ENCODE results near the gene ICAM5. TPM values are rescaled to one million over a fixed set of nuclear protein-coding genes. Genes with fewer than 3 reads are reported as not detected.
A peak's percentile ranks its signal among the peaks of the same experiment; 100 is the strongest.

The ICAM5 gene
- total and polyA plus RNA-seq, 5 donors: 0.86 to 1.6 (median 1.0) TPM

GRCh38 chr19:10315335-10316214 is 25.8 kb downstream of the ICAM5 start, which contains the start of gene FDX2:
Gene FDX2 (minus strand): TSS chr19:10316015. CDS start chr19:10315996, 19 bp downstream.
- Histone ChIP-seq H3K4me3 (ENCODE audit: low read length) (peak within 1 kb of the TSS; percentile 90), H3K4me1 (ENCODE audit: control insufficient read depth, insufficient read depth, low read length) (no peaks in the 10 kb centered on the region), H3K27ac (ENCODE audit: low read length) (peak within 1 kb of the TSS; percentile 6), H3K9me3 (ENCODE audit: control insufficient read depth, low read length) (no peaks in the 10 kb centered on the region), H3K27me3 (ENCODE audit: control insufficient read depth, insufficient read depth) (no peaks in the 10 kb centered on the region)
- DNase-seq (peak; percentile 89 to 97 (median 96)), ATAC-seq (peak; percentile 88 to 92)
- intact Hi-C loops (cut with DNase I): no loop called here
- whole genome bisulfite sequencing: 1% methylated on average over 55 of the region's 55 CpGs

GRCh38 chr19:10316229-10317044 is 26.7 kb downstream of the ICAM5 start:
- DNase-seq (no peak), ATAC-seq (peak in 1 of 2 donors; percentile 27)
- no peak overlapping the region for H3K27ac ChIP-seq (ENCODE audit: low read length)
- H3K4me1 ChIP-seq (ENCODE audit: control insufficient read depth, insufficient read depth, low read length): no peaks in the 10 kb centered on the region
- H3K9me3 ChIP-seq (ENCODE audit: control insufficient read depth, low read length): no peaks in the 10 kb centered on the region
- H3K27me3 ChIP-seq (ENCODE audit: control insufficient read depth, insufficient read depth): no peaks in the 10 kb centered on the region
- H3K4me3 ChIP-seq (ENCODE audit: low read length): no peak overlapping the region
- WGBS: 62% methylated on average over 19 of the region's 19 CpGs
- intact Hi-C loops (cut with DNase I): no loop called here

- ATAC-seq (no peak), DNase-seq (no peak)
- intact Hi-C loops (cut with DNase I): no loop called here
- H3K4me1 ChIP-seq (ENCODE audit: control insufficient read depth, insufficient read depth, low read length): no peaks in the 10 kb centered on the region
- H3K9me3 ChIP-seq (ENCODE audit: control insufficient read depth, low read length): no peaks in the 10 kb centered on the region
- H3K27ac ChIP-seq (ENCODE audit: low read length): no peak overlapping the region
- H3K27me3 ChIP-seq (ENCODE audit: control insufficient read depth, insufficient read depth): no peaks in the 10 kb centered on the region
- no peak overlapping the region for H3K4me3 ChIP-seq (ENCODE audit: low read length)
- 82% methylated on average over 29 of the region's 29 CpGs for WGBS
Observed at GRCh38 chr19:10317045-10317856, 27.5 kb downstream of the ICAM5 start.

- ATAC-seq: no peak
- H3K27me3 ChIP-seq (ENCODE audit: control insufficient read depth, insufficient read depth): no peaks in the 10 kb centered on the region
- no peaks in the 10 kb centered on the region for H3K9me3 ChIP-seq (ENCODE audit: control insufficient read depth, low read length)
- no peak for DNase-seq
- no peaks in the 10 kb centered on the region for H3K4me1 ChIP-seq (ENCODE audit: control insufficient read depth, insufficient read depth, low read length)
- WGBS: 92% methylated on average over 15 of the region's 15 CpGs
- H3K27ac ChIP-seq (ENCODE audit: low read length): no peak overlapping the region
- no peak overlapping the region for H3K4me3 ChIP-seq (ENCODE audit: low read length)
- intact Hi-C loops (cut with DNase I): no loop called here
Observed at GRCh38 chr19:10317857-10318462, 28.2 kb downstream of the ICAM5 start.

- Histone ChIP-seq H3K9me3 (ENCODE audit: control insufficient read depth, low read length) (no peaks in the 10 kb centered on the region), H3K4me1 (ENCODE audit: control insufficient read depth, insufficient read depth, low read length) (no peaks in the 10 kb centered on the region), H3K4me3 (ENCODE audit: low read length) (no peak overlapping the region), H3K27me3 (ENCODE audit: control insufficient read depth, insufficient read depth) (no peaks in the 10 kb centered on the region), H3K27ac (ENCODE audit: low read length) (no peak overlapping the region)
- WGBS: 89% methylated on average over 13 of the region's 13 CpGs
- ATAC-seq (no peak), DNase-seq (no peak)
- intact Hi-C loops (cut with DNase I): no loop called here
Observed at GRCh38 chr19:10318807-10319682, 29.3 kb downstream of the ICAM5 start.

- WGBS: 94% methylated on average over 32 of the region's 32 CpGs
- no peak for ATAC-seq
- intact Hi-C loops (cut with DNase I): loop anchor here in 1 of 4 donors (10.0 kb wide), 1 partner anchor 46 kb away; the partner anchor contains the start of gene ICAM1
- Histone ChIP-seq H3K4me1 (ENCODE audit: control insufficient read depth, insufficient read depth, low read length) (no peaks in the 10 kb centered on the region), H3K4me3 (ENCODE audit: low read length) (no peak overlapping the region), H3K27me3 (ENCODE audit: control insufficient read depth, insufficient read depth) (no peaks in the 10 kb centered on the region), H3K27ac (ENCODE audit: low read length) (no peak overlapping the region), H3K9me3 (ENCODE audit: control insufficient read depth, low read length) (no peaks in the 10 kb centered on the region)
- DNase-seq: no peak
Observed at GRCh38 chr19:10320602-10321416, 31.1 kb downstream of the ICAM5 start.

- Histone ChIP-seq H3K9me3 (ENCODE audit: control insufficient read depth, low read length) (no peaks in the 10 kb centered on the region), H3K27me3 (ENCODE audit: control insufficient read depth, insufficient read depth) (no peaks in the 10 kb centered on the region), H3K27ac (ENCODE audit: low read length) (no peak overlapping the region), H3K4me3 (ENCODE audit: low read length) (no peak overlapping the region), H3K4me1 (ENCODE audit: control insufficient read depth, insufficient read depth, low read length) (no peaks in the 10 kb centered on the region)
- intact Hi-C loops (cut with DNase I): loop anchor here in 1 of 4 donors (10.0 kb wide), 1 partner anchor 47 kb away; the partner anchor contains the start of gene ICAM1
- ATAC-seq: no peak
- no peak for DNase-seq
- 85% methylated on average over 11 of the region's 11 CpGs for WGBS
Observed at GRCh38 chr19:10321417-10321797, 31.7 kb downstream of the ICAM5 start.

GRCh38 chr19:10321874-10322835 is 32.4 kb downstream of the ICAM5 start:
- DNase-seq (no peak), ATAC-seq (no peak)
- intact Hi-C loops (cut with DNase I): loop anchor here in 1 of 4 donors (10.0 kb wide), 1 partner anchor 47 kb away; the partner anchor contains the start of gene ICAM1
- Histone ChIP-seq H3K27me3 (ENCODE audit: control insufficient read depth, insufficient read depth) (no peaks in the 10 kb centered on the region), H3K27ac (ENCODE audit: low read length) (no peak overlapping the region), H3K4me1 (ENCODE audit: control insufficient read depth, insufficient read depth, low read length) (no peaks in the 10 kb centered on the region), H3K9me3 (ENCODE audit: control insufficient read depth, low read length) (no peaks in the 10 kb centered on the region), H3K4me3 (ENCODE audit: low read length) (no peak overlapping the region)
- 91% methylated on average over 19 of the region's 19 CpGs for WGBS

Data from right cardiac atrium (tissue), 5 donors.